Anterior cingulate cortex (tissue), 58 donors: ENCODE measurements around the gene SLFNL1.

Experiments
- DNase-seq, 58 donors: peaks; one replicate each; lab custom pipeline; 2025; lab: John Stamatoyannopoulos, UW

Gene SLFNL1

DNA sequence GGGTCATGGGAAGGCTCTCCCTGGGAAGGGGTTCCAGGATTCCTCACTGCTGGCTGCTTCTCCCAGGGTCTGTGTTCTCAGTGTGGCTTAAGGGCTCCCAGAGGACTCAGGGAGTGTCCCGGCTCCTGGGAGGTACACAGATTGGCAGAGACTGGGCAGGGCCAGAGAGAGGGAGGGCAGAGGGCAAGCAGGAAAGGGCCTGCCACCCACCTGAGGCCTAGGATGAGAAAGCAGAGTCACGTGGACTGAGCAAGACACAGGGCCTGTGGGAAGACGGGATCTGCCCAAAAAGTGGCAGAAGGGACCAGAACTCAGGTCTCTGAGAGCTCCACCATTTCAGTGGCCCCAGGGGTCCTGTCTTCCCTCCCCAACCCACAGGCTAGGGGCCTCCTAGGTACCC, 871 bp downstream of the SLFNL1 start:
- no peak for DNase-seq

GRCh38 chr1:41020109-41020576, 1.4 kb downstream of the SLFNL1 start:
- DNase-seq: no peak

GRCh38 chr1:41019353-41019745, 2.2 kb downstream of the SLFNL1 start:
- no peak for DNase-seq

DNA sequence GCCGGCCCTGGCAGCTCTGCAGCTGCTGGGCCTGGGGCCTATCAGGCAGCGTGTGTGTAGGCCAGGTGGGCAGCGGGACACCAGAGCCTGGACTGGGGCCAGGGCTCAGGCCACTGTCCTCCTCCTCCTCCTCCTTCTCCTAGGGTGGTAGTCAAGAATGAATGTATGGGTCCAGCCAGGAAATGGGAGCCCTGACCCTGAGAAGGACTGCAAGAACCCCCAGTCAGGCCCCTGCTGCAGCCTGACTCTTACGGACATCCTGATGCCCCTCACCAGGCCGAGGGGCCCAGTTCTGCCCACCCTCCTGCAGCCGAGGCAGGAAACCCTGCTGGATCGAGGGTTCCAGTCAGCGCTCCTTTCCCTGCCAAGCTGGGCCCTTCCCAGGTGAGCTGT, 3.5 kb downstream of the SLFNL1 start:
- no peak for DNase-seq

GRCh38 chr1:41017141-41018017, 4.1 kb downstream of the SLFNL1 start:
- DNase-seq: no peak

DNA sequence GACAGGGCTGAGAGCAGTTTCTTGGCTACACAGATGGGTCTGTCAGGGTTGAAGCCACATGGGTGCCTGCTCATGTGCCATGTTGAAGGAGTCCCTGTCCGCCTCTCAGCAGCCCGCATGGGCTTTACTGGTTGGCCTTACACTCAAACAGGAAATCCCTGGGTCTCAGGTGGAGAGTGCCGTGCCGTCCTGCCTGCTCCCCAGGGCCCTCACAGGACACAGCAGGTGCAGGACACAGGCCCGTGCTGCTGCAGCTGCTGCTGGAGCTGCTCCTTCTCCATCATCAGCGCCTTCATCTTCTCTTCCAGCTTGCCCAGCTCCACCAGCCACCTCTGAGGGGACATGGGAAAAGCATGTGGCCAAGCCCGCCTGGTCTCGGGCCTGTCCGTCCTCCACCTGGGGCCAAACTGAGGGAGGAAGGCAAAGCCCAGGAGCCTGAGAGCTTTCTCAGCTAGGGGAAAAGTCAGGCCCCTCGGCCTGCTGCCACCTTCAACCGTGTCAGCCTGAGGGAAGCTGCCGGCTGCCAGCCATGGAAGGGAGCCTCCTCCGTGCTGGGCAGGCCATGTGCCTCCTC, 5.5 kb downstream of the SLFNL1 start:
- no peak for DNase-seq

GRCh38 chr1:41015281-41015896, 6.1 kb downstream of the SLFNL1 start:
- DNase-seq: no peak

DNA sequence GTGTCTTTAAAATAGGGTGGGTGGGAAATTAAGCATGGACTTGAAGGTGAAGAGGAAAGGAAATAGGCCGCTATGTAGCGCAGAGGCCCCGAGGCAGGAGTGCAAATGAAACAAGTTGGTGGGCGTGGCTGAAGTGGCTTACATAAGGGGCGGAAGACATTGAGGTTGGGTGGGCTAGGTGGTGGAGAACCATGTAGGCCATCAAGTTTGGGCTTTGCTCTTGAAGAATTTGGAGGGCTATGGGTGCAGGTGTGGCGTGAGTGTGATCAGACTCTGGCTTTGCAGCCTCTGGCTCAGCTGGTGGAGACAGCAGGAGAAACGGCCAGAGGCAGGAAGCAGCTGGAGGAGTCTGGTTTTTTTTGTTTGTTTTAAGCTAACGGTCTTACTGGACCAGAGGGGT, 6.7 kb downstream of the SLFNL1 start:
- DNase-seq: no peak

DNA sequence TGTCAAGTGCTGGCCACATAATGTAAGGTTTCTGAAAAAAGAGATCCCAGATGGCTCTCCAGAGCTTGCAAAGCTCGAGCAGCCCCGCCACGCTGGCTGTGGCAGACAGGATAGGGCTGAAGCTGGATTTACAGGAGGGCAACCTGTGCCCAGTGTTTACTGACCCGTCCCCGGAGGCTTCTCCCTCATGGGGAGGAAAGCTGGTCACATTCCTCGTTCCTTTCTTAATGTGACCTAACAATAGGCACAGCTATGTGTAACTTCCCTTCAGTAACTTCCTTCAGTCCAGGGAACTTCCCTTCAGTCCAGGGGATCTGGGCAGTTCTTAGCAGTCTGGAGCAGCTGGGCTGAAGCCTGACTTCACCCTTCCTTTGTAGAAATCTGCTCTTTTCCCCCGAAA, 7.7 kb downstream of the SLFNL1 start:
- no peak for DNase-seq

DNA sequence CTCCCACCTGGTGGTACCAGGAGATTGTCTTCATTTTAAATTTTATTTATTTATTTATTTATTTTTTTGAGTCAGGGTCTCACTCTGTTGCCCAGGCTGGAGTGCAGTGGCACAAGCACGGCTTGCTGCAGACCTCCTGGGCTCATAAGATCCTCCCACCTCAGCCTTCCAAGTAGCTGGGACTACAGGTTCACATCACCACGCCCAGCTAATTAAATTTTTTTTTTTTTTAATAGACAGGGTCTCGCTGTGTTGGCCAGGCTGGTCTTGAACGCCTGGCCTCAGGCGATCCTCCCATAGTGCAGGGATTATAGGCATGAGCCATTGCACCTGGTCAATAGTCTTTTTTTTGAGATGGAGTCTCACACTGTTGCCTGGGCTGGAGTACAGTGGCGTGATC, 8.5 kb downstream of the SLFNL1 start:
- no peak for DNase-seq

DNA sequence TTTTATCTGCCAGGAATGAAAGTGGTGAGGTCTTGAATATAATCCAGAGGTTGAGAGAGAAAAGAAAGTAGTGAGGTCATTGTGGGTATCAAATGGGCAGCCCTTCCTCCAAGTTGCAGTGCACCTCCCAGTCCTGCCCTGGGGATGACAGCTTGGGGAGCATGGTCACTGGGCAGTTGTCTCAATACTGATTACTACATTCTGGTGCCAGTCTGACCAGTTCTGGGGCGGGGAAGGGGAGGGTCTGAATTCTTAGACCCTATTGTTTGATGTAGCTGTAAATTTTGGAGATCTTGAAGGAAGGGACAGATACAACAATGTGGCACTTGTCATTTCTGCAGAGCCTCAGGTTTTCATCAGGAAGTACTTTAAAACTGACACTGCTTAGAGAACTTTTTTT, 11.2 kb downstream of the SLFNL1 start:
- DNase-seq: no peak

DNA sequence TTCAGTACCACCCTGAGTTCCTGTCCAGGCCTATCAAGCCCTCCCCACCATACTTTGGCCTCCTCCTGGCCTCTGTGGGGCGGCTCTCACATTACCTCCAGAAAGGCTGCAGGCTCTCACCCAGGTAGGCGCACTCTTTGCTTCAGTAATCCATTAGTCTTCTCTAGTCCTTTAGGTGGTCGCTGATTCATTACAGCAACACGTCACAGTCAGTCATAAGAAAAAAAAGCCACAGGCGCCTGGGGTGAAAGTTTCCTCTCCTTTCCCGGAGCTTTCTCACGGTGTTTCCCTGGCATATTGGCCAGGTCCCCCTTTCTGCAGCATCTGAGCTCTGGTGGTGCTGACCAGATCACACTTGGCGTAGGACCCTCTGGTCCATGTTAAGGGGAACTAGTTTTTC, 12.1 kb downstream of the SLFNL1 start:
- no peak for DNase-seq

GRCh38 chr1:41006942-41007865, 14.3 kb downstream of the SLFNL1 start:
- peak in 9 of 58 donors; percentile 11 to 31 (median 26) for DNase-seq

DNA sequence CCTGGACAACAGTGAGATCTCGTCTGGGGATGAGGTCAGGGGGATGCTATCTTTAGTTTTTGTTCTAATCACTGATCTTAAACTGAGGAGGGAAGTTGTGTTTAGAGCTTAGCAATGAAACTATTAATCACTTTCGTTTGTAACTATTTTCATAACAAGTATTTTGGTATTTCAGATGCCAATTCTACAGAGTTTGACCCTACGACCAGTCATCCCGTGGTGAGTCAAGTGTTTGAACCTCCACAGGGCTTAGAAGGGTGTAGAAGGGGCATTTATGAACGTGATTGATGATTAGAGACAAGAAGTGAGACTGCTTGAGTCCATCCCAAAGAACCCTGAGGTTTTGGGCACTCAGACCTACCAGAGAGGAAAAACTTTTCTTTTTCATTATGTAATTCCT, 15.6 kb downstream of the SLFNL1 start:
- DNase-seq: no peak

DNA sequence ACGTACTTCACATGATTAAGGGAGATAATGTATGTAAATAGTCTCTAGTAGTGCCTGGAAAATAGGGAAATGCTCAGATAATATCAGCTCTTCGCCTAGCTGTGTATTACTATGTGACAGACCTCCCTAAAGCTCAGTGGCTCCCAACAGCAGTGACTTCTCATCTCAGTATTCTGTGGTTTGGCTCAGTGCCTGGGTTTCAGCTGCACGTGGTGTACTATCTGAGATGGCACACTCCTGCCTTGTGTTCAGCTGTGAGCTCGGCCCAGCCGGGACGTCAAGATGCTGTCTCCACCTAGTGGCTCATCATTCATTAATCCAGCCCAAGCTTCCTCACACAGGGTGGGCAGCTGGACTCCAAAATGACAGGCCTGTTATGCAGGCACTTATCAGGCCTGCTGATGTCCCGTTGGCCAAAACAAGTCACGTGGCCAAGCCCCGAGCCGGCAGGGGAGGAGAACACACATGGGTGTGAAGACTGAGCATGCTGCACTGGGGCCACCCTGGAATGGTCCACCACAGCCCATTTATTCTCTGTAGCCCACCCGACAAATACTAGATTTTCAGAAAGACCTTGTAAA, 17.8 kb downstream of the SLFNL1 start:
- DNase-seq: peak in 57 of 58 donors; percentile 12 to 94 (median 78)

- DNase-seq: no peak
Observed at GRCh38 chr1:41003127-41003639, 18.3 kb downstream of the SLFNL1 start.

GRCh38 chr1:40998668-40999067, 22.9 kb downstream of the SLFNL1 start:
- DNase-seq: no peak

- no peak for DNase-seq
Observed at GRCh38 chr1:40997096-40997495, 24.4 kb downstream of the SLFNL1 start.

GRCh38 chr1:40989066-40989465, 32.5 kb downstream of the SLFNL1 start:
- no peak for DNase-seq

DNA sequence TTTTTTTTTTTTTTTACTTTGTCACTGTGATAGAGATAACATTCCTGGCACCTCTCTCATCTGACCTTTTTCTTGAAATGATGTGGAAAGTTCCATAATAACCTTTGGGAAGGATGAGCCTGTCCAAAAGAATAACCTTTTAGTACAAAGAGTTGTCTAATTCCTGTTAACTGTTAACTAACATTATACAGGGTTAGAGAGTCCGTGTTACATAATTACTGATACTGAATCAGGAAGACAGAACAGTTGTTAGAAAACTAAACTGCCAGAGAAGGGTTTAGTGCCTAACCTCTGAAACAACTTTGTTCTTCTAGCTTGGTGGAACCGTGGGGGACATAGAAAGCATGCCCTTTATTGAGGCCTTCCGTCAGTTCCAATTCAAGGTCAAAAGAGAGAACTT, 33.2 kb downstream of the SLFNL1 start:
- DNase-seq: no peak
